Activated T-cell treated with anti-CD3 and anti-CD28 coated beads for 24 hours (primary cell): ENCODE data around the gene DSCAML1.

ENCODE experiments used
- DNase-seq: peaks from one replicate; pipeline ENCODE4 v3.0.0-alpha.2; 2020; ENCODE audit warnings: low read depth

The DSCAML1 gene

DNA sequence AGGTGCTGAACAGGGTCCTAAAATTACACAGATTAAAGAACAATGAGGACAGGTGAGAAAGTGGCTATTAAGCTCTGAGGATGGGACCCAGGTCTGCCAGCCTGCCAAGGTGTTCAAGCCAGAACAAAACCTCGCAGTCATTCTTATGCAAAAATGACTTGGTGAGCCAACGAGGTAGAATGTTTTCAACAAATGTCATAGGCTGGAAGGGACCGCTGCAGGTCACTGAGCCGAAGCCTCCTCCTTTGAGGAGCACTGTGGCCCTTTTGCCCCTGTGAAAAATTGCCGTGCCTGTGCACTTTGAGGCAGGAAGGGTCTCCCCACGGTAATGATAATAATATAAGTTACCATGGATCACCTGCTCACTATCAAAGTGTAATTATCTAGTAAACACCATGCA is 216.2 kb downstream of the DSCAML1 start:
- DNase-seq = no peak

DNA sequence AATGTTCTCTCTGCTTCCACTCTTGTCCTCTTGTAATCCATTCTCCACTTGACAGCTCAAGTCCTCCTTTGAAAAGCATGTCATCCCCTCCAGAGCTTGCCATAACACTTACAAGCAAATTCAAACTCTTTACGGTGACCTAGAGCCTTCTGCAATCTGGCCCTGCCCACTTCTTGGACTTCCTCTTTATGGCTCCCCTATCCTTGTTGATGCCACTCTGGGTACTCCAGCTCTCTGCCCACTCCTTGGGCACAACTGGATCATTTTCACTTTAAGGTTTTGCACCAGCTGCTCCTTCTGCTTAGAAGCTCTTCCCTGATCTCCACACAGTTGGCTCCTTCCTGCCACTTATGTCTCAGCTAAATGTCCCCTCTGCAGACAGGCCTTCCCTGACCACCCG is 217.9 kb downstream of the DSCAML1 start:
- no peak for DNase-seq

DNA sequence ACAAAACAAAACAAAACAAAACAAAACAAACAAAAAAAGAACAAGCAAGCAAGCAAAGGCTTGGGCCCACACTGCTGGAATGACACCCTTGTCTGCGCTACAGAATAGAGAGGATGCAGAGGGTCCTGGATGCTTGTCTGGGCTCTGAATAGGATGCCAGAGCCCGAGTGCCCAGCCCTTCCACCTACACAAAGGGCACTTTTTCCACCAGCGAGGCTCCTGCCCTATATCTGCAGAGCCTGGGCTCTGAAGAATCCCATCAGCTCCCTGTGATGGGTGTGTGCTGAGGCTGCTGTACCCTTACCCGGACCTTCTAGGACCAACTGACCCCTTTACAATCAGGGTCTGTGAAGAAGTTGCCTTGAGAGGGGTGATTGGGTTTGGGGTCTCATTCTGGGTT is 221.2 kb downstream of the DSCAML1 start:
- DNase-seq = no peak

DNA sequence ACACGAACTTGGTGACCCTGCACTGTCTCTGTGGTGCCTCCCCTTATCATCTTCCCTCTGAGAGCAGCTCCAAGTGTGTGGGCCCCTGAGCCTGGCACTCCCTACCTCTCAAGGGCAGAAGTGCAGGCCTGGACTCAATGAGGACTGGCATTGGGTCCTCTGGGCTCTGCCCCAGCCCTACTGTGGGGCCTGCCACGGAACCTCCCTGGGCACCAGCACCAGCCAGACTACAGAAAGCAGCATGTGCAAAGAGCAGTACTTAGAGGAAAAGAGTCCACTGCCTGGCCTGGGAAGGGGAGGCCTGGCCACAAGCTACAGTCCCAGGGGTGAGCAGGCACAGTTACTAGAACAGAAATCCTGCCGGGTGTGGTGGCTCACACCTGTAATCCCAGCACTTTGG is 222.5 kb downstream of the DSCAML1 start:
- no peak for DNase-seq

DNA sequence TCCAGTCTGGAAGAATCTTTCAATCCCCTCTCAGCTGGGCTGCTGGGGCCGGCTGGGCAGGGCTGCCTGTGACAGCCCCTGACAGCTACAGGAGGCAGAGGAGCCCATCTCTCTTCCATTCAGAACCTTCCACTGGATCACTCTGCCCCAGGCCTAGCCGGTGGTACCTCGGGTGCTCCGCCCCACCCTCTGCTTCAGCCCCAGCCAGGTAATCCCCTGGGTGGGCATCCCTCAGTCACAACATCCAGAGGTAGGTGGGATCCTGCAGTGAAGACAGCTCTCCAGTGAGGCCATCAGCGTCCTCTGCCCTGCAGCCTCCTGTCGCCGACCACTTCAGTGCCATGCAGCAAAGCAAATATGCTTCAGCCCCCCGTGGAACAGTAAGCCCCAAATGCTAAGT is 223.7 kb downstream of the DSCAML1 start:
- DNase-seq = no peak

DNA sequence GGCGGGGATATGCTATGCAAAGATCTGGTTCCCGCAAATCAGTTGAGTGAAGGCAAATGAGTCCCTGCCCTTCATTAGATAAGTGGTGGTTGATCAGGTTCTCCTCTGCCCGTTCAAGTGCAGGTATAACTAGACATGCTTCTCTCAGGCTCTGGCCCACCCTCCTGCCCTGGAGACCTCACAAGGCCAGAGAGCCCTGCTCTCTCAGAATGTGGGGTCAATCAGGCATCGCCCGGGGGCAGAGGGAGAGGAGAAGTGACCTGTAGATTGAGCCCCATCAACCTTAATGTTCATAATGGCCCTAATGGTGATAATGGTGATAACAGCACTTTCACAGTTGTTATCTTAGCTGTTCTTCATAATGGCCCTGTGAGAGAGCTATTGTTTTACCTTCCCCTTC is 224.3 kb downstream of the DSCAML1 start:
- no peak for DNase-seq

DNA sequence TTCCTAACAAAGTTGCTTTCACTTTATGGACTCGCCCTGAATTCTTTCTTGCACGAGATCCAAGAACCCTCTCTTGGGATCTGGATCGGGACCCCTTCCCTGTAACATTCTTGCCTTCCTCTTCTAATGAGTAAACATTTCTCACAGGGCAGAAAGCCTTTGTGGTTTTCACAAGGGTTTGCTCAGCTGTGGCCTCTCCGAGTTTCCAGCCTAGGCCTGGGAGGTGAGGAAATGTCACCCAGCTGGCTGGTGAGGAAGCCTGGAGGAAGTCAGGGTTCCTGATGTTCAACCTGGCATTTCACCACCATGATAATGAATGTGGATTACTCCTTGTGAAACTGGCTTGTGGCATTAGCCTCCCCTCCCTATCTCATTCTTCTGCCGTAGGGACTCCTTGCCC is 224.9 kb downstream of the DSCAML1 start:
- no peak for DNase-seq

DNA sequence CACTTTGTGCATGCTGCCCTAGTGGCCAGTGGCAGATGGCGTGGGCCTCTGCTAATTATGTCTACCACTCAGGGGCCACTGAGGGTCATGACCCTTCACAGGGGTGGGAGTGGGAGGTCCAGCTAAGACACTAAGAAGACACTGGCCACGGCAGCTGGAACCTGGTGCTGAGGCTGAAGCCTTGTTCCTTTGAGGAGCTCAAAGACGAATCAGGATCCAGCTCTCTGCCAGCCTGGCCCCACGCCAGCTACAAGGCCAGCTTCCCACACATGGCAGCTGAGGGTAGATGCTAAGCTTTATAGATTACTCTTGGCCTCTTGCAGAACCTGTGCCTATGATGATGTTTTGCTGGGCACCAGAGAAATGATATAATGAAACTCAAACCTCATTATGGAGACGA is 226.3 kb downstream of the DSCAML1 start:
- no peak for DNase-seq

DNA sequence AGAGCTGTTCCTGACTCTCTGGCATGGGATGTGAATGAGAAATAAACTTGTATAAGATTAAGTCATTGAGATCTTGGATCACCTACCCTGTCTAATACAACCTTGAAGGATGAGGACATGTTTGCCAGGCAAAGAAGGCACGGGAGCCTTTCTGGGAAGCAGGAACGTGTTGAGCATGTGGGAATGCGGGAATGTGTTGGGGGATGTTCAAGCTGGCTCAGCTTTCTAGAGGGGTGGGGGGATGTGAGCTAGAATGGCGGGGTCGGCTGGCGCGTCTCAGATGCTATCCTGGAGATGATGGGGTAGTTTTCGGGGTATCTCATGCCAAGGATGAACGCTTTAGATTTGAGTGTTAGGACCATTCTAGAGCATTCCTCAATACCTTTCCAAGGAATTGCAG is 227.1 kb downstream of the DSCAML1 start:
- no peak for DNase-seq

DNA sequence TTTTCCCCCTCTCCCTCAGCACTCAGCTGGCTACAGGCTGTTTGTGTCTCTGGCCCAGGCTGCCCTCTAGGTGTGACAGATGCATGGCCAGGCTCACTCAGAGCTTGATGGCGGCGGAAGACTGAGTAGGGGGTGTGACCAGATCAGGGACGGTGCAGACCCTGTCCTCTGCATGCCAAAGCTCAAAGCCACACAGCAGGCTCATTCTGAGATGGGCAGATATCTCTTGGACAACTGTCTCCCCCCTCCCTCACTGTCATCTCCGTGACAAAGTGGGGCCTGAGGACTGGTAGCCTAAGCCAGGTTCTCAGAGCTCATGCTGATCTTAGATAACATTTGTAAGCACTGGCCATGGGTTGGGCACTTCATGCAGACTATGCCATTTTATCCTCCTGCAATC is 231.3 kb downstream of the DSCAML1 start:
- DNase-seq = no peak

DNA sequence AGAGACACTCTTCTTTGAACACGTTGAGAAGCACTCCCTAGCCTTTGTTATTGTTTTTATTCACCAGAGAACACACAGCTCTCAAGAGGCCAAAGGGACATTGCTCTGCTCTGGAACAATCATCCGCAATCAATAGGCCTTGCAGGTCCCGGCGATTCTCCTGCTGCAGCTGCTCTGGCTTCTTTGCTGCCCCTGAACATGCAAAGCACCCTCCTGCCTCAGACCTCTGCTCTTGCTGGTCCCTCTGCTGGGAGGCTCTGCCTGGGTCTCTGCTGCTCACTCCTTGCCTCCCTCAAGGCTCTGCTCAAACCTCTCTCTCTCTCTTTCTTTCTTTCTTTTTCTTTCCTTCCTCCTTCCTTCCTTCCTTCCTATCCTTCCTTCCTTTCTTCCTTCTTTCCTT is 232.7 kb downstream of the DSCAML1 start:
- DNase-seq = no peak

DNA sequence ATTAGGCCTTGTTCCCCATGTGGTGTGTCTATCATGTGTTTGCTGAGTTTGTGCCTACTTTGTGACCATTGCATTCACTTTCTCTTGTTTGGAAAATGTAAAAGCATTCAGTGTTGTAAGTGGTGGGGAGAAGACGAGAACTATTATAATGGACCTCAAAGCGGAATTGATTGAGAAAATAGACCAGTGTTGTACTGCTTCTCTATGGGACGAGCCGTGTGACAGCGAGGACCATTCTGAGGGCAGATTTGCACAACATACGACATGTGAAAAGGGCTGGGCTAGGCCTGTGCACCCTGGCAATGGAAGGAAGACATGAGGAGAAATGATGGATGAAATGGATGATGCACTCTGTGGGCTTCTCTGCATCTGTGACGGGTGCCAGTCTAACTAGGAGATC is 233.5 kb downstream of the DSCAML1 start:
- no peak for DNase-seq

DNA sequence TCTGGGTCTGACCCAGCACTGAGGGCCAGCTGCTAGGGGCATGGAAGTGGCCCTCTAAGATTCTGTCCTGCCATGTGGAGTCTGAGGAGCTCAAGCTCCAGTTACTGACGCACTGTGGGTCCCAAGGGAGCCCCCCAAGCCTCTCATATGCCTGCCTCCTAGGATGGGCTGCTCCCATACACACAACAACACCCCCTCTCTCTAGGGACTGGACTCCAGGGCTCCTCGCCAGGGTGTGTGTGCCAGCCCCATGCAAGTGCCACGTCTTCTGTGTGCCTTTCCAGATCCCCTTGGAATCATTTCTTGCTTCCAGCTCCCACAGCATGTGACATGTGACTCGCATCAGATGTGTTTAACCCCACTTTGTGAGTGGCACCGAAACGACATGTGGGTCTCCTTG is 234.9 kb downstream of the DSCAML1 start:
- DNase-seq = no peak

DNA sequence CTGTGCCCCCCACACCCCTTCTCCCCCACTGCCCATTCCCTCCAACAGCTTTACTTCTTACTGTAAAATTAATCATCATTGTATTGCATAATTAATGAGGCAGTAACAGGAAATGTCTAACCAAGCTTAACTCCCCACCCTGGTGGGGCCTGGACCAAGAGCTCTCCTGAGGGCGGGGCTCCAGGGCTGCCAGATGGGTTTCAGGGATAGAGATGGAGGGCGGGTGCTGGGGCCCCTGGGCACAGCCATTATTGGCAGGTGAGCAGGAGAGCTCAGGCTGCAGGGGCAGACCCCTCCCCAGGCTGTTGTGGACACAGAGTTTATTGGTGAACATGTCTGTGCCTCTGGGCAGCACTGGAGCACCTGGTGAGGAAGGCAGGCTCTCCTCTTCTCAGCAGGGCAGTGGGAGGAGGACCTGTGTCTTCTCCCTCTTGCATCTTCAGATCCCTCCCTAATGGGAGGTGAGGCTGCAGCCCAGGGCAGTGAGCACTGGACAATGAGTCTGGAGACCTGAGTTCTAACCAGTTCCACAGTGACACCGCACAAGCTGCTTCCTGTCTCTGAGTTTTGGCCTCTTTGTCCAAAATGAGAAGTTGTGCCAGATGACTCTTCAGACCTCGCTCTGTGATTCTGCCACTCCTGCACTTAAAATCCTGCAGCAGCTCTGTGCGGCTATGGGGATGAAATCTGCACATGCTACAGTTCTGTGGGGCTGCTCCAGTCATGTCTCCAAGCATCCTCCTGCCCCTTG is 236.1 kb downstream of the DSCAML1 start:
- DNase-seq = no peak

DNA sequence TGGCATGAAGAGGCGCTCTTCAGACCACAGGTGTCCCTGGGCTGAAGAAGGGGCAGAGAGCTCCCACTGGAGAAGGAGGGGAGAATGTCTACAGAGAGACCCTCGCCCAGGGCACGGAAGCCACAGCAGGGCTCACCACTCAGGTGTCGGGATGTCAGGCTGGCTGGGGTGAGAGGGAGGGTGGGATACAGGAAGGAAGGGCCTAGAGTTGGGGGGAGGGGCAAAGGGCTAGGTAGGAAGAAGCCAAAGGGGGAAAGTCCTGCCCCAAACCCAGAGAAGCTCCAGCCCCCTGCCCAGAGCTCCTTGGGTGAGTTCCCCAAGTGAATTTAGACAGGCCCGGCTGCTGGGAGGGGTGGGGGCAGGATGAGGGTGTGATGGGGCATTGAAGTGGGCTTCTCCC is 237.3 kb downstream of the DSCAML1 start:
- no peak for DNase-seq

DNA sequence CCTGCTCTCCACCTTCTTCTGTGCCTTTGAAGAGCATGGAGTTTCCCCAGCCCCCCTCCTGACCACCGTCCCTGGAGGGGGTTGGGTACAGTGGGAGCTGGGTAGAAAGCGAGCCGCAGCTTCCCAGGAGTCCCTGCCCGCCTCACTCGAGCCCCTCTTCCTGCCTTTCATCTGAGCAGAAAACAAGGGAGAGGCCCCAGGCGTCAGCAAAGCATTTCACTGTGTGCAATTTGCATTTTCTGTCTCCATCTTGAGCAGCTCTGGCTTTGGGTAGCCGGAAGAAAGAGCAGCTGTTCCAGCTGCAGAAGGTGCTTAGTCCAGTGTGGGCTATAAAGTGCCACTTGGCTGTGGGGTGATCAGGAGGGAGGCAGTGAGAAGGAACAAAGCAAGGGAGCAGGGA is 239.7 kb downstream of the DSCAML1 start:
- DNase-seq = no peak

DNA sequence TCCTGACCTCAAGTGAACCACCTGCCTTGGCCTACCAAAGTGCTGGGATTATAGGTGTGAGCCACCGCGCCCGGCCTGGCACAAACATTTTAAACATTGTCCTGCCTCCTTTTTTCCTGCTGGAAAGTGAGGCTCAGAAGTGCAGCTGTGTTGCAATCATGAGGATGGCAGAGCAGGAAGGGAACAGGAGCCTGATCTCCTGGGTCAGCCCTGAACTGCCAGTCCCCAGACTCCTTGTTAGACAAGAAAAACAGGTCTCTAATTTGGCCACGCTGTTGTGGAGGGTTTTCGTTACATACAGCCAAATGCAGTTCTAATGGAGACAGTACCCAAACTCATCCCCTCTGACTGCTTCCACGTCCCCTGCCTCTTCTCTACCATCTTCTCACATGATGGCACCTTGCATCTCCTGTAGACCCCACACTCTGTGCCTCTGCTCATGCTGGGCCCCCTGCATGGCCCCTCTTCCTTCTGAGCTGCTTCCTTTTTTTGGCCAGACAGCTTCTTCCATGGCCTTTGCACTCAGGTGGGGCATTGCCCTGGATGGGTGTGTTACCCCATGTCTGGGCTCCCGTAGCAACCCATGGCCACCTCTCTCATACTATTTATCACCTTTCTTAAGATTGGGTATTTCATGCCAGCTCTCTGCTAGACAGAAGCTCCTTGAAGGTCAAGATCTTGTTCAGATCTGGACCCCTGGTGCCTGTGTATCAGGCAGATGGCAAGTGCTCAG is 242.2 kb downstream of the DSCAML1 start:
- no peak for DNase-seq

DNA sequence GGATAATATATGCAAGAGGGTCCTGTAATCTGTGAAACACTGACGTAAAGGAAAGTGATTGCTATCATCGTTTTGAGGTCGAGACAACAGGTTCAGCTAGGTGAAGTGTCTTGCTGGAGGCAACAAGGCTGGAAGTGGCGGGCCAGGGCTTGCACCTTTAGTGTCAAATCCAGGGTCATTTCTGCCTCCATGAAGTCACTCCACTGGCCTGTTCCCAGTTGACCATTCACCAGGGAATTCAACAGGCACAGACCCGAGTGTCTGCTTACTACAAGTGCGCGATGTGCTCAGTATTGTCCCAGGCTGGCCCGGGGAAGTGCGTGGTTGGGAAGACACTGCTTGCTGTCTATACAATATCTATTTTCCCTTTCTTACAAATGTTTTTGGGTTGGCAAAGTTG is 244.4 kb downstream of the DSCAML1 start:
- no peak for DNase-seq

DNA sequence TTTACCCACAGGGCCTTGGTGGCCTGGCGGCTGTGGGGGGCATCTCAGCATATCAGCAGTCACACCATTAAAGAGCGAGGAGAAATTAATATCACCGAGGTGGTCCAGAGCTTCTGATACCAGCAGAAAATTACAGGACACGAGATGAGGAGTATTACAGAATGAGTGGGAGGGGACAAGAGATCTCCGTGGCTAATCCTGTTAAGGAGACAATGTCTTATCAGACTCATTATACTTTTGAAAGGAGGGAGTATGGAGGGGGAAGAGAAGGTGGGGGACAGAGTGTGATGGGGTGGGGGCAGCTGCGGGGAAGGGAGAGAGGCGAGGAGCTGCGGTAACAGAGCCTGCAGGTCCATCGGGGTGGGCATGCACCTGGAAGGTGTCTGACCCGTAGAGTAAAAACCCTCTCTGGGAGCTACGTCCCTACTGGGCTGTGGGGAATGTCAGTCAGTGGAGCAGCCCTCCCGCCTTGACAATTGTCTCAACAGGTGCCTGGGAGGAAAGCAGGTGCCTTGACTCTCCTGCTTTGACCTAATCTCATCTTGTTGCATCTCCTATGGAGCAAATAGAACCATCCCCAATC is 245.2 kb downstream of the DSCAML1 start:
- DNase-seq = no peak

DNA sequence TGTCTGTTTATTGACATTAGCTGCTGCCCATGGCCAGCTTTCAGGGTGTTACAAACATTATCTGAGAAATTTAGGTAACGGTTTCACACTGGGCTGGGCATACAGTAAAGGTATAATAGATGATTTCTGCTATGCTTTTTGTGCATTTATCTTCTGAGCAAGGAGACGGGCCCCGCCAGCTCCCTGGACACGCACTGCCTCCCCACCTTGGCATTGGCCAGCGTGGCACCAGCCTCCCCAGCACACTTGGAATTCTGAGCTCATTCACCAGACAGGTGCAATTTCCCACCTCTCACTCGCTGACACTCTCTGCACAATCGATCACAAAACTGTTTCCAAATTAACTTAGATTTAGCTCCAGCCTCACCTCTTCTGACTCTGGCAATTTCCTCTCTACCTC is 246.6 kb downstream of the DSCAML1 start:
- no peak for DNase-seq

DNA sequence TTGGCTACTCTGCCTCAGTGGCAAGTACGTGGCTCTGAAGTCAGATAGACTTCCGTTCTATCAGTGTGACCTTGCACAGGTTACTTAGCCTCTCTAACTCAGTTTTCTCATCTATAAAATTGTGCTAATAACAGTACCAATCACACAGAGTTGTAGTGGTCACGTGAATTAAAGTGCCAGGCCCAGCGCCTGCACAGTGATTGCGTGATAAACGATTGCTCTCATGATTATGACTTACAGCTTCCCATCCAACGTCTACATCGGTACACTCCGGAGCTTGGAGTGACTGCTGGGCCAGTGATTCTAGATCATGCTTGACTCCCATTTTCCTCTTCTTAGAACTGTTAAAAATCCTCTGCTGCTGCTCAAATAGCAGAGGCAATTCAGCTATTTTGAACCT is 247.6 kb downstream of the DSCAML1 start:
- DNase-seq = no peak

DNA sequence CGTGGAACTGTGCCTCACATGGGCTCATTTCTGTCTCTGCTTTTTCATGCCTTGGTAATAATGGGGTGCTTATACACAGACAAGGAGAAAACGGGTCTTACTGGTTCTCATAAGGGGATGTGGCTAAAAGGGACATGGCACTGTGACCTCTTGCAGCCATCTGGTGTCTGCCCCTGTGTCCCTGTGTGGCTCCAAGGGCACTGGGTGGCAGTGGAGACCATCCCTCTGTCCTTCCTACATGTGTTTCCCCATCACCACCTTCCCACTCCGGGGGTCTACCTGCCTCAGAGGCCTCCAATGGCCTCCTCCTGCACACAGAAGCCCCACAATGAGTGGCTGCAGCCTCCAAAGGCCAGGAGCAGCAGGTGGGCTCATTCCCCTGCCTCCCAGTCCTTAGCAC is 248.1 kb downstream of the DSCAML1 start:
- no peak for DNase-seq

DNA sequence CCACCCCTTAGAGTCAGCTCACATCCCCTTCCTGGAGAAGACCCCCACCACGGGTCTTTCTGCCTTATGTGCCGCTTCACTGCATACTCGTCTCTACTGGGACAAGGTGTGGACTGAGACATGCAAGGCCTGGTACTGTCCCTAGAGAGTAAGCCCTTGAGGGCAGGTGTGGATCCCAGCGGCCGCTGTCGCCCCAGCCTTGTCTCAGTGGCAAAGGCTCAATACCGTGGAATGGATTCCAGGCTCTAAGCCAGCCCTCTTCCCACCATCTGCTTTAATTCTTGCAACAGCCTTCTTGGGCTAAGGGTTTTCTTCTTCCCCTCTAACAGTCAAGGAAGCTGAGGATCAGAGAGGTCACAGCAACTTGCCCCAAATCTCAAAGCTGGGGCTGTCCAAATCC is 249.1 kb downstream of the DSCAML1 start:
- DNase-seq = no peak
